Gastroesophageal sphincter (tissue), 4 donors: ENCODE results near the gene BROX. TPM values are rescaled to one million over a fixed set of nuclear protein-coding genes. Genes with fewer than 3 reads are reported as not detected.

Experiments used
- ATAC-seq: fragments of 150-250 bp; one replicate; pipeline ENCODE4 v1.9.1; 2016; ENCODE audit warnings: mild to moderate bottlenecking, moderate library complexity
- H3K27ac ChIP-seq, 4 donors: fragments of 200-600 bp; sonication (generic) in 3 of 4; 1 replicate in 3 of 4; 2 replicates in 1 of 4; pipeline ENCODE4 v1.5.1; 2016 to 2019
- H3K27me3 ChIP-seq: fragments of 200-600 bp; sonication (generic); one replicate; pipeline ENCODE4 v1.5.1; 2019
- H3K36me3 ChIP-seq, 2 donors: fragments of 200-600 bp; sonication (generic); one replicate each; pipeline ENCODE4 v1.5.1; 2019; ENCODE audit warnings: control low read depth in 1 of 2
- H3K4me1 ChIP-seq, 3 donors: fragments of 200-600 bp; sonication (generic); 1 replicate in 2 of 3; 2 replicates in 1 of 3; pipeline ENCODE4 v1.5.1; 2016 to 2019; ENCODE audit warnings: control low read depth in 2 of 3
- H3K4me3 ChIP-seq, 2 donors: fragments of 200-600 bp; sonication (generic); one replicate each; pipeline ENCODE4 v1.5.1; 2019; ENCODE audit warnings: mild to moderate bottlenecking in 1 of 2, moderate library complexity in 1 of 2
- H3K9me3 ChIP-seq, 3 donors: fragments of 200-600 bp; sonication (generic); one replicate each; pipeline ENCODE4 v1.5.1; 2017 to 2019; ENCODE audit warnings: control low read depth in 2 of 3
- EP300 ChIP-seq: sonication (generic); formaldehyde crosslinking; IDR thresholded peaks from one replicate; pipeline ENCODE4 v1.6.1; 2017; ENCODE audit warnings: antibody characterized with exemption, mild to moderate bottlenecking
- POLR2A ChIP-seq, 2 donors: fragments of 450-650 bp; IDR thresholded peaks; one replicate each; pipeline ENCODE4 v1.6.1; 2017; ENCODE audit warnings: antibody characterized with exemption in 2 of 2, mild to moderate bottlenecking in 2 of 2, moderate library complexity in 1 of 2
- POLR2AphosphoS5 ChIP-seq: sonication (generic); formaldehyde crosslinking; IDR thresholded peaks from one replicate; pipeline ENCODE4 v1.6.1; 2017; ENCODE audit warnings: antibody characterized with exemption
- WGBS, 2 donors: methylation state at CpG; one replicate each; pipeline ENCODE4 v1.1.5; 2018; ENCODE audit warnings: low coverage in 1 of 2; 5-methylcytosine and 5-hydroxymethylcytosine counted together
- total RNA-seq, 4 donors: library from RNA; depleted of rRNA; stranded (reverse); fragments of >200 nt; gene quantifications; one replicate each; pipeline ENCODE4 v1.1.0, GENCODE V29; 2016
- TF ChIP-seq, protein P1 (sequence below), 4 experiments: fragments of 200-600 bp in 2 of 4; fragments of 450-650 bp in 2 of 4; sonication (generic) in 1 of 4; IDR thresholded peaks; one replicate each; pipeline ENCODE4 v1.5.1; 2017 to 2019; ENCODE audit warnings: antibody characterized with exemption in 4 of 4, mild to moderate bottlenecking in 2 of 4, moderate library complexity in 2 of 4

The BROX gene
- total RNA-seq, 4 donors from 2014 or later, result 41.3 to 111 (median 63.2) TPM

DNA sequence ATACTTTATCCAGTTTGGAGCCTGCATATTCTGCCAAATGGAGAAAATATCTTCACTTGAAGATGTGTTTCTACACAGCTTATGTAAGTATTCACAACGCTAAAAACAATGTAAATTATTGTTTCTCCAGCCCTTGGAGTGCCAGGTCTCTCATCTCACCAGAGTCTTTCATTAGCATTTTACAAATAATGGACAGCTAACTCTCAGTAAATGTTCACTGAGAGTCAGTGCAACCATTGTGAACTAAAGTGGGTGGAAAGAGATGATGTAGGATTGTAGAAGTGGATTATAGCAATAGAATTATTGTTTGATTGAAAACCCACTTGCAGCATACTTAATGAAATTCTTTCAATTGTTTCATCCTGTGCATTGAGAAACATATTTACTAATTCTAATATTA lies 16.4 kb downstream of the BROX start:
- ATAC-seq, result no peak
- Histone ChIP-seq H3K9me3 (no peaks in the 10 kb centered on the region), H3K27ac (no peak overlapping the region), H3K36me3 (peaks cover 15 to 100% of the 10 kb centered on the region in 2 donors), H3K27me3 (no peaks in the 10 kb centered on the region), H3K4me1 (no peaks in the 10 kb centered on the region), H3K4me3 (no peak overlapping the region)
- TF ChIP-seq, protein P1, sequence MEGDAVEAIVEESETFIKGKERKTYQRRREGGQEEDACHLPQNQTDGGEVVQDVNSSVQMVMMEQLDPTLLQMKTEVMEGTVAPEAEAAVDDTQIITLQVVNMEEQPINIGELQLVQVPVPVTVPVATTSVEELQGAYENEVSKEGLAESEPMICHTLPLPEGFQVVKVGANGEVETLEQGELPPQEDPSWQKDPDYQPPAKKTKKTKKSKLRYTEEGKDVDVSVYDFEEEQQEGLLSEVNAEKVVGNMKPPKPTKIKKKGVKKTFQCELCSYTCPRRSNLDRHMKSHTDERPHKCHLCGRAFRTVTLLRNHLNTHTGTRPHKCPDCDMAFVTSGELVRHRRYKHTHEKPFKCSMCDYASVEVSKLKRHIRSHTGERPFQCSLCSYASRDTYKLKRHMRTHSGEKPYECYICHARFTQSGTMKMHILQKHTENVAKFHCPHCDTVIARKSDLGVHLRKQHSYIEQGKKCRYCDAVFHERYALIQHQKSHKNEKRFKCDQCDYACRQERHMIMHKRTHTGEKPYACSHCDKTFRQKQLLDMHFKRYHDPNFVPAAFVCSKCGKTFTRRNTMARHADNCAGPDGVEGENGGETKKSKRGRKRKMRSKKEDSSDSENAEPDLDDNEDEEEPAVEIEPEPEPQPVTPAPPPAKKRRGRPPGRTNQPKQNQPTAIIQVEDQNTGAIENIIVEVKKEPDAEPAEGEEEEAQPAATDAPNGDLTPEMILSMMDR (IDR thresholded peaks at IDR 0.05), result no peak
- TF ChIP-seq EP300 (no peak), POLR2AphosphoS5 (no peak), POLR2A (IDR thresholded peaks at IDR 0.05) (no peak)
- 58 to 64% methylated on average over 1 of the region's 1 CpG for WGBS, 2 donors

DNA sequence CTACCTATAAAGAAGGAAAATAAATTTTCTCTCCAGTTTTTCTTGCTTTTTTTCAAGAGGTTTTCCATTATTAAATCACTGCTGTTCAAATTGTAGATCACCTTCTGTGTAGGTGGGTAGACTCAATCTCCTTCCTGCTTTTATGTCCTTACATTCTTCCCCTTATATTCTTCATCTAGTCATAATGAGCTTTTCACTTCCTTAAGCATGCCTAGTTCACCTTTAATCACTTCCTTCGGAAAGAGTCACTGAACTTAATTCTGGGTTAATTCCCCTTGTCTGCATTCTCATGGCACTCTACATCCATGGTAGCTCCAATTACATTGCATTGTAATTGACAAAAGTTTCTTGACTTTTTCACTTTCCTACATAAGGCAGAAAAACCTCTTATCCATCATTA lies 18.5 kb downstream of the BROX start:
- Histone ChIP-seq H3K4me1 (no peaks in the 10 kb centered on the region), H3K27ac (no peak overlapping the region), H3K36me3 (peaks cover 19 to 100% of the 10 kb centered on the region in 2 donors), H3K27me3 (no peaks in the 10 kb centered on the region), H3K4me3 (no peak overlapping the region), H3K9me3 (no peaks in the 10 kb centered on the region)
- TF ChIP-seq EP300 (no peak), POLR2AphosphoS5 (no peak), POLR2A (IDR thresholded peaks at IDR 0.05) (no peak)
- TF ChIP-seq, protein P1 (IDR thresholded peaks at IDR 0.05), result no peak
- 83 to 100% methylated on average over 1 of the region's 1 CpG for WGBS, 2 donors
- ATAC-seq, result no peak

DNA sequence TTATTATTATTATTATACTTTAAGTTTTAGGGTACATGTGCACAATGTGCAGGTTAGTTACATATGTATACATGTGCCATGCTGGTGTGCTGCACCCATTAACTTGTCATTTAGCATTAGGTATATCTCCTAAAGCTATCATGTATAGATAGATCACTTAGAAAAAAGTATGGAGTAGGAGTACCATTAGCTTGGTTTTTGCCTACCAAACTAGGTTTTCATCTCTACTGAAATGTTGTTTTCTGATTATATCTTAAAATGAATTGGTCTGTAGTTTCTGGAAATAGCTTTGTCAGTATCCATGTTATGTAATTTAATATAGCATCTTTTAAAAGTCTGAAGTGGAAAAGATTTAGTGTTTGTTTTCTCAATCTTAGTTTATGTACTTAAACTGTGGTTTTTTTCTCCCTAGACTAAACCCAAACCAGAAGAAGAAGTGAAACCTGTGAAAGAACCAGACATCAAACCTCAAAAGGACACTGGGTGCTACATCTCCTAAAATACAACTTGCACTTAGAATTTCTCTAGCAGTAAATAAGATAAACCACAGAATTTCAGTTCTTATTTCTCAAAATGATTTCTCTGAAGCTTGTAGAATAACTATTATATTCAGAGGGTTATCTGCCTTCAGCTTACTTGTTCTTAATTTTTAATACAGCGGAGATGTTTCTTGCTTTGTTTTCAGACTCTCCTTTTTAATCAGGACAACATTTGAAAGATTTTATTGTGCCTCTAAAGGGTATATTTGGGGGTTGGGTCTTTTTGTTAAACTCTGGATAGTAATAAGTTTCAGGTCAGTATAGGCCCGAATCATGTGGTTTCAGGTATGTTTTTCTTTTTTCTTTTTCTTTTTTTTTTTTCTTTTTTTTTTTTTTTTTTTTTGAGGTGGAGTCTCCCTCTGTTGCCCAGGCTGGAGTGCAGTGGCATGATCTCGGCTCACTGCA lies 20.1 kb downstream of the BROX start:
- Histone ChIP-seq H3K27ac (no peak overlapping the region), H3K36me3 (peaks cover 19 to 91% of the 10 kb centered on the region in 2 donors), H3K4me3 (no peak overlapping the region), H3K4me1 (no peaks in the 10 kb centered on the region), H3K9me3 (no peaks in the 10 kb centered on the region), H3K27me3 (no peaks in the 10 kb centered on the region)
- TF ChIP-seq POLR2AphosphoS5, result no peak
- TF ChIP-seq, protein P1 (IDR thresholded peaks at IDR 0.05), result no peak
- TF ChIP-seq EP300, result no peak
- TF ChIP-seq POLR2A (IDR thresholded peaks at IDR 0.05), result no peak
- WGBS, 2 donors, result 86% methylated on average over 1 to 2 of the region's 3 CpGs
- no peak for ATAC-seq

DNA sequence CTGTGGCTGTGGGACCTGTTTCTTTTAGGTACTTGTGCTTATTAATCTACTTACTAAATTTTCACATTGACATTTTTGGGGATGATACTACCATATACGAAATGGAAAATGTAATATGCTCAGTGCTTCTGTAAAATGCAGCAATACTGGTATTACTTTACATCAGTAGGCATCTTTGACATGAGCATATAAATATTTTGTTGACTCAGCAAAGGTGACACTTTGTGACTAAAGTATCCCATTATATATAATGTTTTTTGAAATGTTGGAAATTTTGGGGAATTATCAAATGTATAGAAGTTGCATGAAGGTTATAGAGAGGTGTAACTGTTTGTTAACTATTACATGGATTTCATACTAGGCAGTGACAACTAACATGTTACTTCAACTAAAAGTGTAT lies 22.4 kb downstream of the BROX start:
- no peak overlapping the region for H3K27ac ChIP-seq

More for the DNA sequence above, 22.4 kb downstream of the BROX start:
- Histone ChIP-seq H3K4me3 (no peak overlapping the region), H3K4me1 (peaks cover 0 to 2% (median 0%) of the 10 kb centered on the region in 3 donors), H3K27me3 (no peaks in the 10 kb centered on the region), H3K36me3 (peaks cover 12 to 68% of the 10 kb centered on the region in 2 donors), H3K9me3 (no peaks in the 10 kb centered on the region)
- WGBS, 2 donors, result 71 to 73% methylated on average over 1 of the region's 1 CpG
- ATAC-seq, result no peak
- no peak for TF ChIP-seq POLR2AphosphoS5
- no peak for TF ChIP-seq POLR2A (IDR thresholded peaks at IDR 0.05)
- TF ChIP-seq, protein P1 (IDR thresholded peaks at IDR 0.05), result no peak
- no peak for TF ChIP-seq EP300
